A549 (cell line): ENCODE measurements around the gene PIF1. TPM values are rescaled to one million over a fixed set of nuclear protein-coding genes. Genes with fewer than 3 reads are reported as not detected.

Source experiments
- ATAC-seq, 2 experiments: fragments of 200-7000 bp in 1 of 2; fragments of >200 bp in 1 of 2; cut with Nextera tagmentation in 1 of 2; cut with Tn5 transposase in 1 of 2; 3 replicates each; pipeline versions ENCODE4 v1.8.0 to v1.9.1; 2018 to 2020; ENCODE audit warnings: mild to moderate bottlenecking in 1 of 2, moderate library complexity in 1 of 2
- CTCF ChIA-PET: fragments of 300-600 bp; sonication (Branson Sonifier 250); formaldehyde crosslinking; extraction: SDS; loops from one replicate; lab custom pipeline; 2021; ENCODE audit warnings: antibody characterized with exemption, inconsistent platforms; lab: Yijun Ruan, JAX
- POLR2A ChIA-PET: fragments of 350-600 bp; formaldehyde crosslinking; extraction: SDS; loops from one replicate; lab custom pipeline; 2021; ENCODE audit warnings: antibody characterized with exemption, inconsistent platforms; lab: Yijun Ruan, JAX
- DNase-seq, 2 experiments: peaks; one replicate each; pipeline versions ENCODE4 v3.0.0 to v3.0.0-alpha.2; 2011 to 2016; ENCODE audit warnings: low read depth in 1 of 2, low spot score in 1 of 2
- FAIRE-seq: peaks from 2 replicates; lab custom pipeline; 2011; peaks lifted over from hg19 to GRCh38; lab: Jason Lieb, UNC
- H3K27ac ChIP-seq, 2 experiments: fragments of >200 bp; sonication (Bioruptor Twin); formaldehyde crosslinking; 3 replicates each; pipeline ENCODE4 v1.5.1; 2016 to 2017
- H3K4me1 ChIP-seq: fragments of >200 bp; sonication (Bioruptor Twin); formaldehyde crosslinking; 3 replicates; pipeline ENCODE4 v1.6.1; 2016
- H3K4me2 ChIP-seq: fragments of >200 bp; sonication (Bioruptor Twin); formaldehyde crosslinking; 3 replicates; pipeline ENCODE4 v1.6.1; 2016
- H3K4me3 ChIP-seq: fragments of >200 bp; sonication (Bioruptor Twin); formaldehyde crosslinking; 3 replicates; pipeline ENCODE4 v1.5.1; 2016
- H3K9me3 ChIP-seq: fragments of >200 bp; sonication (Bioruptor Twin); formaldehyde crosslinking; 3 replicates; pipeline ENCODE4 v1.6.1; 2016
- ATOH8 ChIP-seq: fragments of 250-450 bp; sonication (Bioruptor Pico); IDR thresholded peaks from 2 replicates; pipeline ENCODE4 v1.5.0; 2020; ENCODE audit warnings: low read depth, mild to moderate bottlenecking, moderate library complexity
- BHLHE40 ChIP-seq: IDR thresholded peaks from 2 replicates; pipeline ENCODE4 v1.6.1; 2012; ENCODE audit warnings: low read depth, low read length, inconsistent platforms
- CHD2 ChIP-seq: fragments of 150-350 bp; IDR thresholded peaks from 2 replicates; pipeline ENCODE4 v1.6.1; 2014; ENCODE audit warnings: low read length; ENCODE audit not compliant: partially characterized antibody
- EHF ChIP-seq: fragments of 250-450 bp; sonication (Bioruptor Pico); IDR thresholded peaks from 2 replicates; pipeline ENCODE4 v1.5.0; 2020; ENCODE audit warnings: mild to moderate bottlenecking
- EHMT2 ChIP-seq: fragments of 200-600 bp; sonication (generic); IDR thresholded peaks from 2 replicates; pipeline ENCODE4 v1.6.1; 2016; ENCODE audit warnings: antibody characterized with exemption, low read depth, mild to moderate bottlenecking, moderate library complexity
- ELK1 ChIP-seq: fragments of 150-350 bp; IDR thresholded peaks from 2 replicates; pipeline ENCODE4 v1.6.1; 2014; ENCODE audit warnings: low read depth, mild to moderate bottlenecking, low read length
- EP300 ChIP-seq, 2 experiments: fragments of >200 bp; sonication (Bioruptor Twin); formaldehyde crosslinking; IDR thresholded peaks; 2 replicates in 1 of 2; 3 replicates in 1 of 2; pipeline ENCODE4 v1.6.1; 2016 to 2017
- FOSL2 ChIP-seq, 2 experiments: fragments of 450-650 bp in 1 of 2; fragments of >200 bp in 1 of 2; sonication (Bioruptor Twin) in 1 of 2; formaldehyde crosslinking; IDR thresholded peaks; 2 replicates each; pipeline versions ENCODE4 v1.5.0 to v1.6.1; 2016 to 2020; ENCODE audit warnings: mild to moderate bottlenecking in 1 of 2, moderate library complexity in 1 of 2
- GATA3 ChIP-seq: IDR thresholded peaks from 2 replicates; pipeline ENCODE4 v1.6.1; 2012; ENCODE audit warnings: borderline replicate concordance
- HDAC2 ChIP-seq: fragments of 200-600 bp; sonication (generic); IDR thresholded peaks from 2 replicates; pipeline ENCODE4 v1.6.1; 2016
- HMGXB4 ChIP-seq: fragments of 250-450 bp; sonication (Bioruptor Pico); IDR thresholded peaks from 2 replicates; pipeline ENCODE4 v1.5.0; 2021; ENCODE audit warnings: mild to moderate bottlenecking, moderate library complexity, borderline replicate concordance
- KDM1A ChIP-seq: fragments of 200-600 bp; sonication (generic); IDR thresholded peaks from 2 replicates; pipeline ENCODE4 v1.6.1; 2016; ENCODE audit warnings: low read depth, mild to moderate bottlenecking
- KDM5A ChIP-seq: fragments of 200-600 bp; sonication (generic); IDR thresholded peaks from 2 replicates; pipeline ENCODE4 v1.6.1; 2016; ENCODE audit warnings: antibody characterized with exemption, mild to moderate bottlenecking
- MAX ChIP-seq: IDR thresholded peaks from 2 replicates; pipeline ENCODE4 v1.6.1; 2012
- MAZ ChIP-seq: fragments of 150-350 bp; IDR thresholded peaks from 2 replicates; pipeline ENCODE4 v1.6.1; 2014; ENCODE audit warnings: antibody characterized with exemption, low read depth, low read length, borderline replicate concordance
- NFE2L2 ChIP-seq: fragments of 150-350 bp; conservative IDR thresholded peaks from 2 replicates; pipeline ENCODE4 v1.6.1; 2014; ENCODE audit warnings: low read length
- NR3C1 ChIP-seq: fragments of >200 bp; sonication (Bioruptor Twin); formaldehyde crosslinking; IDR thresholded peaks from 3 replicates; pipeline ENCODE4 v1.6.1; 2017
- PHF8 ChIP-seq: fragments of 200-600 bp; sonication (generic); IDR thresholded peaks from 2 replicates; pipeline ENCODE4 v1.6.1; 2016; ENCODE audit warnings: low read depth, mild to moderate bottlenecking, antibody characterized with exemption, moderate library complexity, borderline replicate concordance
- TFCP2L1 ChIP-seq: fragments of 250-450 bp; sonication (Bioruptor Pico); IDR thresholded peaks from 2 replicates; pipeline ENCODE4 v1.5.0; 2021; ENCODE audit warnings: mild to moderate bottlenecking
- TP53 ChIP-seq: fragments of 250-450 bp; sonication (Bioruptor Pico); IDR thresholded peaks from 2 replicates; pipeline ENCODE4 v1.5.0; 2021; ENCODE audit warnings: mild to moderate bottlenecking, moderate library complexity
- ZFP36 ChIP-seq: fragments of 450-650 bp; IDR thresholded peaks from 2 replicates; pipeline ENCODE4 v1.6.1; 2014; ENCODE audit warnings: borderline replicate concordance; ENCODE audit not compliant: partially characterized antibody
- WGBS: methylation state at CpG from one replicate; pipeline ENCODE4 v1.1.6; 2017; ENCODE audit errors: missing lambda C conversion rate; 5-methylcytosine and 5-hydroxymethylcytosine counted together
- polyA plus RNA-seq, 4 experiments: library from polyadenylated mRNA; depleted of rRNA in 3 of 4; stranded (reverse); fragments of >200 nt; fragmentation: RNase III in 1 of 4; extraction: RNeasy Plus Mini Kit Qiagen cat#74134 plus additional on column Dnase treatment in 1 of 4; gene quantifications; 2 replicates in 3 of 4; 3 replicates in 1 of 4; pipeline ENCODE4 v1.2.3, GENCODE V29; 2011 to 2017

Gene PIF1
- polyA plus RNA-seq, 2 of the 4 experiments (the other 2 are of a cell fraction): 8.5 to 24.9 TPM

DNA sequence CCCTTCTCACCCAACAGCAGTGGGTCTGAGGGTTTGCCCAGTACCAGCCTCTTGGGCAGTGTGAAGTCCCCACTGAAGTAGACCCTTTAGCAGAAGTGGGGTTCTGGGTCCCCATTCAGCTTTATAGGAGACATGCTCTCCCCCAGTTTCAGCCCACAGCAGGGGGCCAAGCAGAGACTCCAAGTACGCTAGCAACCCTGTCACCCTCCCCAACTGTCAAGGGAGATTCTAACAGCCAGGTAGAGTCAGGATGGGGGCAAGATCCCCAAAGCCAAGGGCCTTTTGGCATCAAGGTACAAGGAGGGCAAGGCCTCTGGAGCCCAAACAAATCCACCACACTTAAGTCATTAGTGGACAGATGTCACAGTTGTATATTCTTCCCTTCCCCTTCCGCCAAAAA, 51.8 kb downstream of the PIF1 start (continued):
- TF ChIP-seq HMGXB4 (CRISPR knock-in tag) (no peak), TFCP2L1 (CRISPR knock-in tag) (no peak), HDAC2 (no peak)

DNA sequence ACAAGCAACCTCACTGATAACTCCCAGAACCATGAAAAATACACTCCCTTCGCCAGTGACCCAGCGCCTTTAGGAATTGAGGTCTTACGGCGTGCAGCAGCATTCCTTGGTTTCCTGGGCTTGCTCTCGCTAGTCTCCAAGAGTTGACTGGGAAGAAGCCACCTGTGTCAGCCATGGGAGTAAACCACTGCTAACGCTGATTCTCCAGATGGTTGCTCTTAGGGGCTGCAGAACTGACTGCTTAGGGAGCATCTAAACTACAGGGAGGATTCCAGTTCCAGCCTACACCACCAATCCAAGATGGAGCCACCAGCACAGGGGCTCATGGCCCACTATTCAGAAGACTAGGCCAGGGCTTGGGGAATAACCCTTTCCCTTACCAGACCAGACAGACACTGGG, 52.5 kb downstream of the PIF1 start:
- 94% methylated on average over 6 of the region's 6 CpGs for WGBS
- TF ChIP-seq ZFP36: no peak
- no peak for TF ChIP-seq CHD2
- TF ChIP-seq FOSL2 (IDR thresholded peaks at IDR 0.05): no peak
- TF ChIP-seq FOSL2 (CRISPR knock-in tag; IDR thresholded peaks at IDR 0.05): no peak
- no peak for TF ChIP-seq BHLHE40
- no peak for TF ChIP-seq EHF (CRISPR knock-in tag)
- TF ChIP-seq KDM1A: no peak
- no peak for TF ChIP-seq TP53
- TF ChIP-seq NFE2L2: no peak
- no peak for TF ChIP-seq GATA3
- TF ChIP-seq ATOH8 (CRISPR knock-in tag): no peak
- ATAC-seq (no peak), DNase-seq (no peak), FAIRE-seq (no peak)
- Histone ChIP-seq H3K27ac (no peak overlapping the region), H3K4me3 (no peak overlapping the region), H3K4me2 (no peak overlapping the region), H3K4me1 (peaks cover 11% of the 10 kb centered on the region), H3K9me3 (no peaks in the 10 kb centered on the region)
- CTCF ChIA-PET: interaction anchor here (1.1 to 1.9 kb wide), 3 partner anchors 37 to 42 kb away, joined by 4 to 8 read pairs (median 8); no protein-coding TSS in a partner anchor
- POLR2A ChIA-PET: no interaction called here

- ChIA-PET POLR2A (no interaction called here), CTCF (no interaction called here)
- FAIRE-seq: no peak
- Histone ChIP-seq H3K9me3 (no peaks in the 10 kb centered on the region), H3K4me1 (peaks cover 11% of the 10 kb centered on the region), H3K4me3 (no peak overlapping the region), H3K4me2 (no peak overlapping the region), H3K27ac (no peak overlapping the region)
- no peak for ATAC-seq
- no peak for TF ChIP-seq NR3C1
- no peak for TF ChIP-seq ELK1
- no peak for TF ChIP-seq EHMT2
- no peak for TF ChIP-seq PHF8
- TF ChIP-seq BHLHE40: no peak
- no peak for TF ChIP-seq EP300 (IDR thresholded peaks at IDR 0.05)
- TF ChIP-seq MAX: no peak
- TF ChIP-seq TP53: no peak
- TF ChIP-seq KDM5A: no peak
- no peak for TF ChIP-seq MAZ
- no peak for DNase-seq
- WGBS: 76% methylated on average over 3 of the region's 3 CpGs
These were observed 53.0 kb downstream of the PIF1 start for GRCh38 chr15:64772488-64772887.
